ENCODE results near the gene PGLYRP4. TPM values are rescaled to one million over a fixed set of nuclear protein-coding genes. Genes with fewer than 3 reads are reported as not detected.

PGLYRP4 gene
- total RNA-seq, 1 experiment from 2014 or later = not detected

GRCh38 chr1:153397051-153397923 lies 48.6 kb upstream of the PGLYRP4 start:
- POLR2A ChIA-PET (ENCODE audit: low non-redundant PET) = no interaction called here

GRCh38 chr1:153396461-153396860 lies 47.8 kb upstream of the PGLYRP4 start:
- CTCF ChIA-PET = no interaction called here
- H3K36me3 ChIP-seq (ENCODE audit: insufficient read depth, low read length, poor library complexity, severe bottlenecking) = no peaks in the 10 kb centered on the region
- TF ChIP-seq EZH2 (IDR thresholded peaks at IDR 0.05; ENCODE audit: borderline replicate concordance, low read depth, low read length, poor library complexity, severe bottlenecking) (no peak), CTCF (conservative IDR thresholded peaks at IDR 0.05; ENCODE audit: low read depth, low read length) (no peak)
- no peak overlapping the region for H3K27ac ChIP-seq (ENCODE audit: low read depth, low read length, poor library complexity, severe bottlenecking)
- H3K27me3 ChIP-seq (replicated peaks; ENCODE audit: insufficient read depth, low read depth, low read length, poor library complexity) = peaks cover 75% of the 10 kb centered on the region
- DNase-seq (ENCODE audit: low spot score) = no peak
- no peaks in the 10 kb centered on the region for H3K4me1 ChIP-seq (ENCODE audit: insufficient read depth, low read length, poor library complexity, severe bottlenecking)
- POLR2A ChIA-PET (ENCODE audit: low non-redundant PET) = no interaction called here
- no peaks in the 10 kb centered on the region for H3K9me3 ChIP-seq (ENCODE audit: low read depth, low read length, poor library complexity, severe bottlenecking)
- no TSS peak for BruUV-seq (replicated peaks)
- H3K4me3 ChIP-seq (ENCODE audit: low read depth, low read length, poor library complexity, severe bottlenecking) = no peak overlapping the region
- intact Hi-C loops (cut with micrococcal nuclease; ENCODE audit: unreplicated experiment) = no loop called here

More at GRCh38 chr1:153397051-153397923, 48.6 kb upstream of the PGLYRP4 start:
- Histone ChIP-seq H3K27me3 (replicated peaks; ENCODE audit: insufficient read depth, low read depth, low read length, poor library complexity) (peaks cover 75% of the 10 kb centered on the region), H3K36me3 (ENCODE audit: insufficient read depth, low read length, poor library complexity, severe bottlenecking) (no peaks in the 10 kb centered on the region), H3K4me1 (ENCODE audit: insufficient read depth, low read length, poor library complexity, severe bottlenecking) (no peaks in the 10 kb centered on the region), H3K9me3 (ENCODE audit: low read depth, low read length, poor library complexity, severe bottlenecking) (no peaks in the 10 kb centered on the region), H3K27ac (ENCODE audit: low read depth, low read length, poor library complexity, severe bottlenecking) (no peak overlapping the region), H3K4me3 (ENCODE audit: low read depth, low read length, poor library complexity, severe bottlenecking) (no peak overlapping the region)
- BruUV-seq (replicated peaks) = no TSS peak
- CTCF ChIA-PET = no interaction called here
- DNase-seq (ENCODE audit: low spot score) = no peak
- intact Hi-C loops (cut with micrococcal nuclease; ENCODE audit: unreplicated experiment) = no loop called here
- TF ChIP-seq CTCF (conservative IDR thresholded peaks at IDR 0.05; ENCODE audit: low read depth, low read length) = no peak
- TF ChIP-seq EZH2 (IDR thresholded peaks at IDR 0.05; ENCODE audit: borderline replicate concordance, low read depth, low read length, poor library complexity, severe bottlenecking) = no peak

DNA sequence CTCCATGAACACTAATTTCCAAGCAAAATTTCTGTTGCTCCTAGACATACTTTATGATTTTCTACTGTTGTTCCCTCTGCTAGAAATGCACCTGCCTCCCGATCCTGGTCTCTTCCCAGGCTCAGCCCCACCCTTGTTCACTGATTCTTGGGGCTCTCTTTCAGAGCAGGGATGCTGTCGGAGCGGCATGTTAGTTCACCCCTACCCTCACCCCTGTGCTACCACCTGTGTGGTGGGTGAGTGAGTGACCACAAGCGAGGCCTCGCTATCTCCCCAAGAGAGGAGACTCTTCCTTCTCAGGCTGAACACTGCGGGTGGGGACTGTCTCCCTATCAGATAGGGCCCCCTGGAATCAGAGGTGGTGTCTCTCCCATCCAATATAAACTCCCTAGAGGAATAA lies 47.1 kb upstream of the PGLYRP4 start:
- ChIA-PET POLR2A (ENCODE audit: low non-redundant PET) (no interaction called here), CTCF (no interaction called here)
- Histone ChIP-seq H3K36me3 (ENCODE audit: insufficient read depth, low read length, poor library complexity, severe bottlenecking) (no peaks in the 10 kb centered on the region), H3K4me1 (ENCODE audit: insufficient read depth, low read length, poor library complexity, severe bottlenecking) (no peaks in the 10 kb centered on the region), H3K27ac (ENCODE audit: low read depth, low read length, poor library complexity, severe bottlenecking) (no peak overlapping the region), H3K9me3 (ENCODE audit: low read depth, low read length, poor library complexity, severe bottlenecking) (no peaks in the 10 kb centered on the region), H3K4me3 (ENCODE audit: low read depth, low read length, poor library complexity, severe bottlenecking) (no peak overlapping the region), H3K27me3 (replicated peaks; ENCODE audit: insufficient read depth, low read depth, low read length, poor library complexity) (peaks cover 73% of the 10 kb centered on the region)
- BruUV-seq (replicated peaks) = no TSS peak
- intact Hi-C loops (cut with micrococcal nuclease; ENCODE audit: unreplicated experiment) = no loop called here
- TF ChIP-seq EZH2 (IDR thresholded peaks at IDR 0.05; ENCODE audit: borderline replicate concordance, low read depth, low read length, poor library complexity, severe bottlenecking) (no peak), CTCF (conservative IDR thresholded peaks at IDR 0.05; ENCODE audit: low read depth, low read length) (no peak)
- DNase-seq (ENCODE audit: low spot score) = no peak

All from A673 (cell line).